ENCODE results near the gene SBF2. TPM values are rescaled to one million over a fixed set of nuclear protein-coding genes. Genes with fewer than 3 reads are reported as not detected.

Gene SBF2
- total RNA-seq, 1 donor from 2014 or later, result 39.5 TPM

GRCh38 chr11:9853929-9854552, 440.0 kb downstream of the SBF2 start:
- H3K4me1 Mint-ChIP-seq (ENCODE audit: unreplicated experiment), result peaks cover 24% of the 10 kb centered on the region
- no peak overlapping the region for H3K4me3 Mint-ChIP-seq
- DNase-seq (ENCODE audit: extremely low spot score, unreplicated experiment), result no peak
- H3K9me3 Mint-ChIP-seq, result no peaks in the 10 kb centered on the region
- no peak overlapping the region for H3K27ac Mint-ChIP-seq
- H3K36me3 Mint-ChIP-seq, result peaks cover 13% of the 10 kb centered on the region
- no peaks in the 10 kb centered on the region for H3K27me3 Mint-ChIP-seq
- no peak for TF ChIP-seq CTCF (conservative IDR thresholded peaks at IDR 0.05)

GRCh38 chr11:9852465-9852864, 441.6 kb downstream of the SBF2 start:
- no peak for TF ChIP-seq CTCF (conservative IDR thresholded peaks at IDR 0.05)
- no peak for DNase-seq (ENCODE audit: extremely low spot score, unreplicated experiment)
- Mint-ChIP-seq H3K9me3 (no peaks in the 10 kb centered on the region), H3K27me3 (no peaks in the 10 kb centered on the region), H3K4me3 (no peak overlapping the region), H3K4me1 (ENCODE audit: unreplicated experiment) (peaks cover 13% of the 10 kb centered on the region), H3K36me3 (peaks cover 18% of the 10 kb centered on the region), H3K27ac (no peak overlapping the region)

- TF ChIP-seq CTCF (conservative IDR thresholded peaks at IDR 0.05), result no peak
- H3K36me3 Mint-ChIP-seq, result peaks cover 25% of the 10 kb centered on the region
- no peak for DNase-seq (ENCODE audit: extremely low spot score, unreplicated experiment)
- H3K4me3 Mint-ChIP-seq, result no peak overlapping the region
- H3K27ac Mint-ChIP-seq, result no peak overlapping the region
- no peaks in the 10 kb centered on the region for H3K9me3 Mint-ChIP-seq
- no peaks in the 10 kb centered on the region for H3K27me3 Mint-ChIP-seq
- H3K4me1 Mint-ChIP-seq (ENCODE audit: unreplicated experiment), result peaks cover 9% of the 10 kb centered on the region
These were observed 442.7 kb downstream of the SBF2 start for GRCh38 chr11:9851366-9851765.

- no peak for DNase-seq (ENCODE audit: extremely low spot score, unreplicated experiment)
- Mint-ChIP-seq H3K36me3 (peaks cover 35% of the 10 kb centered on the region), H3K27me3 (no peaks in the 10 kb centered on the region), H3K27ac (no peak overlapping the region), H3K4me1 (ENCODE audit: unreplicated experiment) (peaks cover 9% of the 10 kb centered on the region), H3K4me3 (no peak overlapping the region), H3K9me3 (no peaks in the 10 kb centered on the region)
- TF ChIP-seq CTCF (conservative IDR thresholded peaks at IDR 0.05), result no peak
These were observed 443.7 kb downstream of the SBF2 start for GRCh38 chr11:9850224-9850895.

- no peak overlapping the region for H3K27ac Mint-ChIP-seq
- TF ChIP-seq CTCF (conservative IDR thresholded peaks at IDR 0.05), result no peak
- H3K9me3 Mint-ChIP-seq, result no peaks in the 10 kb centered on the region
- peaks cover 9% of the 10 kb centered on the region for H3K4me1 Mint-ChIP-seq (ENCODE audit: unreplicated experiment)
- no peak for DNase-seq (ENCODE audit: extremely low spot score, unreplicated experiment)
- peaks cover 39% of the 10 kb centered on the region for H3K36me3 Mint-ChIP-seq
- H3K27me3 Mint-ChIP-seq, result no peaks in the 10 kb centered on the region
- H3K4me3 Mint-ChIP-seq, result no peak overlapping the region
These were observed 444.6 kb downstream of the SBF2 start for GRCh38 chr11:9849389-9849788.
